Stimulated activated CD8-positive, alpha-beta memory T cell treated with anti-CD3 and anti-CD28 coated beads, Interleukin-7, amount 100 ng/mL, for 24 hours (primary cell): ENCODE measurements around the gene MMD.
"Not testable (repeated sequence)": the region's sequence is repeated elsewhere in the genome, so short reads cannot be mapped to it uniquely, and the experiment has no call there.

Experiments
- DNase-seq: peaks from one replicate; pipeline ENCODE4 v3.0.0-alpha.2; 2020; ENCODE audit warnings: low read depth

The MMD gene

DNA sequence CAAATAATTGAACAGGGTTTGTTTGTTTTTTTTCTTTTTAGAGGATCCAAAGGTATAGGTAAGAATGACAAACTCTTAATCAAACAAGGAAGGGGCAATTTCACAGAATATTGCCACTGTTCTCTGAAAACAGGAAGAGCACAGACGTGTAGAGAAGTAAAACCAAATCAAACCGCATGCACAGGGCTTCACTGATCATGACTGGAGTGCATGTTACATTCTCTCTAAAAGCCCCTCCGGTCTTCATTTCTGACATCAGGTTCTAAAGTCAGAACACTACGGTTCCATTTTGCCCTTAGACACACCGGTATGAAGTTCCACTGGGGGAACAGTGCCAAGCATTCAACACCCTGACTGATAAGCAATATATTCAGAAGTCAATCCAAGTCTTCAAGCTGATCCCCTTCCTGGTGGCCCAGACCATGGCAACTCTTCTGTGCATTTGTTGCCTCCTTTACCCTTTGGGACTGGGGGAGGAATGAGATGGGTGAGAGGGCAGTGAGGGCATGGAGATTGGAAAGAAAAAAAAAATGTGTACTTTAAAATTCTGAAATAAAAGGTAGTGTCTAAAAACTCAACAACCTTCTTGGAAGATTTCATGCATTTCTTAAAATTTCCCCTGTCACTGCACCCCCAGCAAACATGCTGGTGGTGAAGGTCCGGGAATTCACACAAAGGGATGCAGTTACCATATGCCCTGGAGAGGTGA lies 1.4 kb downstream of the MMD start:
- no peak for DNase-seq

DNA sequence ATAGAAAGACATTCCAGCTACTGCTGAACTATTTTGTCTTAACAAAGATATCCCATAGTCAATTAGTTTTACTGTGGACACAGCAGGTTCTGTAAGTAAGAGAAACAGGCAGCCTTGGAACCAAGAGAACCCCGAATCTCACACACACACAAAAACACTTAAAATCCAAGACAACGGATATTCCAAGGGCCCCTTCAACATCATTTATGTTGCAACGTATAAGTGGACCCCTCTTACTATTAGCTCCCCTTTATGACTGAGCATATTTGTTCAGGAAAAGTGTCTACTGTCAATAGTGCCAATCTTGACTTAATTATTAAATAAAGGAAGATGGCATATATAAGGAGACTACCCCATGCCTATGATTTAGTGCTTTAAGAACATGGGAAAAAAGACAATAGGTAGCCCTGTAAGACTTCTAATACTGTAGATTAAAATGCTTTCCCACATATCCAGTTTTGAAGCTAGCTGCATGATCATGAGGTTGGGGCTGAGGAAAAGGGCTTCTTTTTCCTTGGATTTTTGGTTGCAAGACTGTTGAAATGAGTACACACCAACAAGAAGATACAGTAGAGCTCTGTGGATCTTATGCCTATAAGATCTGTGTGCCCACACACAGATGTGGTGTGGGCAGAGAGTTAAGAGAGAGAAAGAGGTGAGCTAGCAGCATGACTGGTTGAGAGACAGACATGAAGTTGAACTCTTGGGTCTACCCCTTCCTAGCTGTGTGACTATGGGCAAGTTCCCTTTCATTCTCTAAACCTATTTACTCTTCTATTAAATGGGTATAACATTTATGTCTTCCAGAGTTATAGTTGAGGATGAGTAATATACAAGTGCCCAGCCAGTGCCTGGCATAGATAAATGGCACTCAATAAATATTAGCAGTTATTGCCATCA lies 3.0 kb downstream of the MMD start:
- DNase-seq = no peak

DNA sequence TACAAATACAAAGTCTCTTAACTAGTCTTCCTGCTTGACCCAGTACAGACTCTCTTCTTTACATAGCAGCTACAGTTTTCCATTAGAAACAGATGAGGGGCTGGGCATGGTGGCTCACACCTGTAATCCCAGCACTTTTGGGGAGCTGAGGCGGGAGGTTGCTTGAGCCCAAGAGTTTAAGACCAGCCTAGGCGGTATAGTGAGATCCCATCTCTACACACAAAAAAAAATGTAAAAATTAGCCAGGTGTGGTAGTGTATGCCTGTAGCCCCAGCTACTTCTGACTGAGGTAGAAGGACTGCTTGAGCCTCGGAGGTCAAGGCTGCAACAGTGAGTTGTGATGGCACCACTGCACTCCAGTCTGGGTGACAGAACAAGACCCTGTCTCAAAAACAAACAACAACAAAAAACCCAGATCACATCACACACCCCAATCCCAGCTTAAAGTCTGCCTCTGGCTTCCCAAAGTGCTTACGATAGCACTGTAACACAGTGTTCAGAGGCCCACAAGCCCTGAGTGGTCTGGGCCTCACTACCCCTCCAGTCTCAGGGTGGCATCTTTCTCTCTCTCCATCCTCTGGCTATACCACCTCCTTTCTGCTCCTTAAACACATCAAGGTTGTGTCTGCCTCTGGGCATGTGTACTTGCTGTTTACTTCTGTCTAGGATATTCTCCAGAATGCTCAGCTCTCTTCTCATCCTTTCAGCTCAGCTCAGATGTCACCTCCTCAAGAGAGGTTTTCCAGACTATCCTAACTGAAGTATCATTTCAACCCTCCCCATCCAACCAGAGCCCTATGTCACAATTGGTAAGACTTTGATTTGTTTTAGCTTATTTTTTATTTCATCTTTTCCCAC lies 4.0 kb downstream of the MMD start:
- DNase-seq = no peak

DNA sequence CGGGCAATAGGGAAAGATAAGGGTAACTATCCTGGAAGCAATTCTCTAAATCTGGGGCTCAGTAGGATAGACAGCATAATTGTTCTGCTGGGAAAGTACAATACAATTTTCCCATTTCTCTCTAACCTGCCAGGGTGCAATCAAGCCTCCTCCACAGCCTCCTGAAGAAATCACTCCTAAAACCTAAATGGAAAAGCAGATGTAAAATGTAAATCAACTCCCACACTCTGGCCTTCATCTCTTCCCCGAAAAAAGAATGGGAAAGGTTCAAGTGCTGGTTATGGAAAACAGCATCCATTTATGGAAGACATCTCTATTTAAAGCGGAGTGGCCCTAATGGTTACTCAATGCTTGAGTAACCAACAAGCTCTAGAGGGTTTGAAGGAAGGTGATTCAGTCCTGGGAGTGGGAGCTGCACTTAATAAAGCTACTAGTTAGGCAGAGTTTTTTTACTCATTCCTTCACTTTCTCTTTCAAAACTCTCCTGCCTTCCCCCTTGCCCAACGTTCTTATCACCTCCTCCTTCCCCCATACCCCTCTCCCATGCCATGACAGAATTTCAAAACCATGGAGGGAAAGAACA lies 5.1 kb downstream of the MMD start:
- no peak for DNase-seq

DNA sequence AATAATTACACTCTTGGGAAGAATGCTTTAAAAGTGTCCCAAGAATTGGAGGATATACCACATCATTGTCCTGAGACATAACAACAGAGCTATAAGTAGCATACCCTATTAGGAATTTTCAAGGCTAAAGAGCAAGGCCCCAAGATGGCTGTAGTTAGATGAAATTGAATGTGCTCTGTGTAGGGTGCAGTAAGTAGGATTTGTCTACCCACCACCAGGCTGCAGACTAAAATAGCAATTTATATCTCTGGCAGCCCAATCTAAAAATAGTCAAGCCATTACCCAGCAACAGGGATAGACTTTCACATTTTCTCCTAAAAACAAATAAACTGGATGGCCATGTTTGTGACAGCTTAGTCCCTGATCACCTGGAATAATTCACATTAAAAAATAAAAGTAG lies 5.6 kb downstream of the MMD start:
- no peak for DNase-seq

DNA sequence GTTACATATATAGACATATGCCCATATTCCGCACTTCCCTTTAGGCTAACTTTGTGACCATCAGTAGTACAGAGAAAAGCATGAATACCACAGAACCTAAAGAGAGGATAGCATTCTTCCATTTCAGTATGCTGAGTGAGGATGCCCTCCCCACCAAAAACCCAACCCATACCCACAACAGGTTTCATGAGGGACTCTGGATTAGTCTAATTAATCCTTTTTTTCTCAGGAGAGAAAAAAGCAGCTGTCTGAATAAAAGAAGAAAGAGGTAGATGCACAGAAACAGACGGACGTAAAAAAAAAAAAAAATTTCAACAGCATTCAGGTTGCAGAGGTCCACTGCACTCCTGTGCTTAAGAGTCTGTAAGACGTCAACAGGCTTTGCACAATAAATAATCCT lies 6.7 kb downstream of the MMD start:
- no peak for DNase-seq

DNA sequence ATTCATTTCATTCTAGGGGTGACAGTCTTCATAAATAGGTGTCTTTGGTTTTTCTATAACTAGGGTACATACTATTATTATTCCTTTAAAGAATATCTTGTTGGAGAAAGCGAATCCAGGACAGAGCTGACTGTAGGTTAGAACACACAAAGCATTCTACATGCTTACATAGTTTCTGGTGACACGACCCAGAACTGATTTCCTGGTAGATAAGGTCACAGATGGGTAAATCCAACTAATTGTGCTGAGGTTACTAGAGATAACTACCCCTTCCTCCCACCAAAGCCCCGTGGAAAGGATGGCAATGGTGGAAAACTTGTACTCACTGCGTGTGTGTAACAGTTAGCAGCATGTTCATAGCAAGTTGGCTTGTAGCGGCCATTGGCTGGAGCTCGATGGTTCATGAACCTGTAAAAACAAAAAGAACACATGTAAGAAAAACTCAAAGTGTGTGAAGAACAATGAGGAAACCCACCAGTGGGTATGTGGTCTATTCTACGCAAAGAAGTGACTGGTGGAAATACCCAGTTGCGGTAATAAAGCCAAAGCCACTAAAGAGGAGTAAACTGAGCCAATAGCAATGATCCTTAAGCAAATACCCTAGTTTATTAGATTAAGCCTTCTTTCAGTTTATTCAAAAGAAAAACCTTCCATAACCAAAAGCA lies 7.7 kb downstream of the MMD start:
- DNase-seq = no peak

DNA sequence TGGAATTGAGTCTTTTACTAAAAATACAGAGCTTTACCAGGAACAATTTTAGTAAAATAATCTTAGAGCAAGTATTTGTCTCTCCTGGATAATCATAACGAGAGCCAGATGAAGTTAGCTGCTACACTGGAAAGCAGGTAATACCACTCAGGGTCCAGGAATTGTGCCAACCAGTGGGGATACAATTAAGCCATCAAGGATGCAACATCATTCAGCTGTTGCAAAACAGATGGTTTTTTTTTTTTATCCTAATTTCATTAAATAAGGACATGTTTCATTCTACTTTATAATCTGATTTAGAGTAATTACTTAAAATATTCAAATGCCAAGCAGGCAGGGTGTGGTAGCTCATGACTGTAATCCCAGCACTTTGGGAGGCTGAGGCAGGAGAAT lies 10.2 kb downstream of the MMD start:
- no peak for DNase-seq

DNA sequence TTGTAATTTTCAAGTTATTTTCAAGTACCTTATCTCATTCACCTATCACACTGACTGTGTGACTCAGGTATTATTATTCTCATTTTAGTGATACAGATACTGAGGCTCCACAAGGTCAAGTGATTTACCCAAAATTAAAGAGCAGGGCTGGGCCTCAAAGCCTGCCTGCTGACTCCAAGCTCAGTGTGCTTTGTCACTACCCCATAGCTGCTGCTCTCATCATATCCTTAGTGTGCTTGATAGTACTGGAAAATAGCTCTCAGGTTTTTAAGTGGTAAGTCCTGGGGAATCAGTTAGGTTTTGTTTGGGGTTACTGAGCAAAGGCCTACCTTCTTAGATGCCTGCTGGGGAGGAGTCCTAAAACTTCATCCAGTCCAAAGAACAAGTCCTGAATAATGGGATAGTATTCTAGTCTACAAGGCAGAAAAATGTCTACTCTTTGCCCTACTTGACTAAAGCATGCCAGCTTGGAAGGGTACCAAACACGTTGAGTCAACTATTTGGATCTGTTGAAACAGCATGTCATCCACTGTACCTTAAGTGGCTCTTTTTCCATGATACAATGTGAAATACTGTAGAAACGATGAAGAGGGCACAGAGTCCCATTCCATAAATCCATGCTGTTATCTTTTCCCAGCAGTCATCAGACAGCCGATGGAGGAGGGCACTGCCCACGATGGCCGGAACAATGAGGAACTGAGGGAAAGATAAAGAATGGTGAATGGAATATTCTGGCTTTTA lies 10.7 kb downstream of the MMD start:
- DNase-seq = no peak

DNA sequence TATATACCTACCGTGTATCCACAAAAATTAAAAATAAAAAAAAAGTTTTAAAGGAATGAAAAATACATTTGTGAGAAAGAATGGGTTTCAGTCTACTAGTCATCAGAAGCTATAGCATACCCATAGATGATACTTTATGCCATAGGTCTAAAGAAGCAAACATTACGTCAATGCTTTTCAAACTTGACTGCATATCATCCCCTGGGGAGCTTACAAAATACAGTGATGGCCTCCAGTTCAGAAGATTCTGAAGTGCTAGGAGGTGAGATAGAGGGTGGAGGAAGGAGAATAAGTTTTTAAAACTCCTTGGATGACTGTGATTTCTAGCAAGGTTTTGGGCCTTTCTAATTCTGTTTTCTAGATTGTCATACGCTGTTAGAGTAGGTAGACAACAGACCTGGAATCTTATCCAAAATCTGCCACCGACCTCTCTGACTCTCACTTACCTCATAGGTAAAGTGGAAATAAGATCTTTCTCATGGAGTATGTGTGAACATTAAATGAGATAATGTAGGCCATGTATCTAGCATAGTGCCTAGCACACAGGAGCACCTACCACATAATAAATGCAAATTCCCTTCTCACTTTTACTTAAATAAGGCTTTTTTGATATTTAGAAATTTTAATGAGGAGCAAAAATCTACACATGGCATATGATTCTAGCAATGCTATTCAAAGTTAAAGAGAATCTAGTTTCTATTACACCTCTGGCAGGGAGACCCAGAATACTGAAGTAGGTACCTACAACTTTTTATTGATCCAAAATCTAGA lies 12.4 kb downstream of the MMD start:
- DNase-seq = no peak

DNA sequence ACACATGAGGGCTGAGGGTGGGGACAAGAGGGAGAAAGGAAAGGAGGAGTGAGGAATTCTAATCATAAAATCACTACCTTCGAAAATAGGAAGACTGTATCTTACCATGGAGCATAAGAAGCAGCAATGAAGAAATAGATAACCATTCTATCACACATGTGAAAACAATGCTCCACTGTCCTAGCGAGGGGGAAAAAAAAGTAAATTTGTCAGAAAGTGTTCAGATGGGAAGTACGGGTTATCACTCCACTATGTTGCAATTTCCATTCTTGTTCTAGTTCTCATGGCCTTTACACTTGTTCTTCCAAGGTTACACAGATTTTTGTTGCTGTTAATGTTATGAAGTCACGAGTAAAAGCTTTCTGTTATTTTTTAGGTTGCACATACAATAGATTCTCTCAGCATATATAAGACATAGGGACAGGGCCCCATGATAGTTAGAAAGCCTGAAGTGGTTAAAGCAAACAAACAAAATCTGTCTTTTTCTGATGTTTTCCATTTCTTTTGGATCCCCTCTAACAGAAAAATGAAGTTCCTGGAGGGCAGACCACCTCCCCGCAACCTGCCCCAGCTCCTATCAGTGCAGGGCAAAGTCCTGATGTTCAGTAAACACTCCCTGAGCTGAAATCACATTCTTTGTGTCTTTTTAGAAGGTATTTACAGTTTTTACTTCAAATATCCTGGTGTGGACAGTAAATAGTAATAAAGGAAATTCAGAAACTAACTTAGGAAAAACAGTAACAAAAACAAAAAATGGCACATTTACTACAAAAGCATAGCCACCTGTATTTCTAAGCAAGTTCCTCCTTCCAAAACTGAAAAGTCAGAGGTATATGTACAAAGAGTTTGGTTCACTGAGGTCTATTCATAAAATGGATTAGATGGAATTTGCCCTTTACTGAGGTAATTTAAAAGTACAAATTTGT lies 13.7 kb downstream of the MMD start:
- DNase-seq = no peak

DNA sequence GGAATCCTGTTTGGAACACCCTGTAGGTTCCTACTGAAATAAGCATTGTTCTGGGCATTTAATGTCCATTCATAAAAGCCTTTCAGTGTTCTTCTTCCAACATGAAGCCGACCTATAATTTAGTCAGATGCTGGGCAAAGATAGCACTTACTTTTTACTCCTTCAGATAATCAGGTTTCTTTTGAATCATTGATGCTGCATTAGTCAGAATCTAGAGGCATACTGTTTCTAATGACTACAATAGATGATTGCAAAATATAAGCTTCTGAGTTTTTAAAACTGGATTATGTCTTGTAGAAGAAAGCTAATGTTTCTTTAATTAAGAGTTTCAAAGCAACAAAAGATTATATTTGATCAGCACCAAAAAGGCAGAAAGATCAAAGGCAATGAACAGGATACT lies 16.0 kb downstream of the MMD start:
- no peak for DNase-seq

DNA sequence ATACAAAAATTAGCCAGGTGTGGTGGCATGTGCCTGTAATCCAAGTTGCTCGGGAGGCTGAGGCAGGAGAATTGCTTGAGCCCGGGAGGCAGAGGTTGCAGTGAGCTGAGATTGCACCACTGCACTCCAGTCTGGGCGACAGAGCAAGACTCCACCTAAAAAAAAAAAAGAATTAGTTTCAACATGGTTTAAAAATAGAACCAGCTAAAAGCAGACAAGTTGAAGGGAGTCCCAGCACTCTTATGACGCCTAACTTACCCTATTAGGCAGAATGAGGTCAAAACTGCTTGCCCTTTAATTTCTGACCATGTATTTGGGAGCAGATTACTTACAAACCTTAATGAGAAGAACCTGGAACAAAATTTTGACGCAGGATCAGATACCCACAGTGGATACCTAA lies 17.4 kb downstream of the MMD start:
- DNase-seq = not testable (repeated sequence)

DNA sequence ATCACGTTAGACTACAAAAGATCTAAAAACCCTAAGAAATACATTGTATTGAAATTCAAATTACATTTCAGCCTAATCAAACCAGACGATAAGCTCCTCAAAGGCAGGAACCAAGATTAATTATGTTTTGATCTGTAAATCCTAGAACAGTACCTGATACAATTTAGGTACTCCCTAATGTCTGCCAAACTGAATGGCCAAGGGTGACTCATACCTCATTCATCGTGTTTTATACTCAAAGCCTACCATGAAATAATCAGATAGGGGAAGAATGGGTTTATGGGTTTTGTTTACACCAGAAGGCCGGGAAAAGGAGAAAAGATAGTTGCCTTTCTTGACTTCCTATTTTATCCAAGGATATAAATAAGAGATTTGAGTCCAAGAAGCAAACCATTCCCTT lies 19.3 kb downstream of the MMD start:
- no peak for DNase-seq

DNA sequence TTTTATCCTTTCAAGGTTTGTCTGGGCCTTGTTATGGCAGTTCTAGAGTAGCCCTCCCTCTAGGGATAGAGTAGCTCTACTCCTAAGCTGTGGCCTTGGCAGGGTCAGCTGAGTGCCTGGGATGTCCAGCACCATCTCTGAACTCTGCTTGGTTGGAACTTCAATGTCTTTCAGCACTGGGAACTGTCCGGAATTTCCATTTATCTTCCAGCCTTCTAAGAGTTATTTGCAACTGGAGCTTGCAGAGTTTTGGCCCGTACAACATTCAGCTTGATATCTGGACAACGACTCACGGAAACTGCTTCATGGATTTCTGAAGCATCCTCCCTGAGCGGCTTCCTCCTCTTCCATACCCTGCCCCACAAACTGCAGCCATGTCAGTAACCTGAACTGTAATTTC lies 22.9 kb downstream of the MMD start:
- DNase-seq = no peak

DNA sequence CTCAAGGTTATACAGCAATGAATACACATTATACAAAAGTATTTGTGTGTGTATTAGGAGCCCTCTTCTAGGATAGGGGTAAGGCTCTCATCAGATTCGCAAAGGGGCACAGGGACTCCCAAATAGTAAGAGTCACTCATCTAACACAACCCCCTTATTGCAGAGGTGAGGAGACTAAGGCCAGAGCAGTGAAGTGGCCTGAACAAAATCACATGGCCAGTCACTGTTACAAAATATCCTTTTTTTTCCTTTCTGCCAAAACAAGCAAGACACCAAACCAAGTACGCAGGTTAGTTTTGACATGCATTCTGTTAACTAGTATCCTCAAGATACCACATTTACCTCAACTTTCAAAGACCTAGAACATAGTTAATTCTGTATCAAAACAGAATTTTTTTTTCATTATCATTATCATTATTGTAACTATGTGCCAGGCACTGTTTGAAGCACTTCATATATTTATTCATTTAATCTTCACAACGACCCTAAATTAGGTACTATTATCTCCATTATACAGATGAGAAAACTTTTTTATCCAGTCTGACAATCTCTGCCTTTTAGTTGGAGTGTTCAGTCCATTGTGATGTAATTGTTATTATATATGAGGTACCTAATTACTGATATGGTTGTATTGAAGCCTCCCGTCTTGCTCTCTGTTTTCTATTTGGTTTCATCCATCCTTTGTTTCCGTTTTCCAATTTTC lies 25.7 kb downstream of the MMD start:
- no peak for DNase-seq

DNA sequence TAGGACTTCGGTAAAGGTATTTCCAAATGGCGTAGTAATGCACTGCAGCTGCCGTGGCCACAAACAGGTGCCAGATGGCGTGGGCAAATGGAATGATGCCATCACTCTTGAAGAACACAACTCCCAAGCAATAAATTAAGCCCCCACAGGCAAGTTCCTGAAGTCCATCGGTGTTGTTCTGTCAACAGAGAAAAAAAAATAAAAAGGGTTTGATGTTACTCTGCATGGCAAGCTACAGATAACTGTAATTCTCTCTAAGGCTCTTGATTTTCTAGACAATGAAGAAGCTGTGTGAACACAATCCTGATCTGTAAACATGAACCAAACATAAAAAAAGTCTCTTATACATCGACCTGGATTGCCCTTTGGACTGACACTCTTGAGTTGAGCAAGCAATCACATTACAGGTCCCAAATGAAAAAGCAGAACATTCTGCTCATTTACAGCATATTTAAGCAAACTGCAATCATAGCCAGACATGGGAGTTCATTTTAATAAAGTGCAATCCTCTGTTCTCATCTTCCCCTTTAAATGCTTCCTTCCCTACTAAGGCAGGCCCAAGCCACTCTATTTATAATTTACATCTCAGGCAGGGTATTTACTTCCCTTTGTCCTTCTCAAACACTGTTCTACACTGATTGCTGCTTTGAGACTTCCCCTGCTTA lies 27.1 kb downstream of the MMD start:
- DNase-seq = no peak
